ENCODE measurements around the gene TBL3.
A peak's percentile ranks its signal among the peaks of the same experiment; 100 is the strongest.

TBL3 gene

GRCh38 chr16:1965396-1966001 lies 6.4 kb upstream of the TBL3 start:
- no peak for DNase-seq

- no peak for DNase-seq
Observed at GRCh38 chr16:1966460-1966859, 5.4 kb upstream of the TBL3 start, which contains the start of gene RNF151. Gene RNF151 (plus strand): TSS chr16:1966856. CDS start chr16:1966882, 26 bp downstream.

- DNase-seq = no peak
Observed at GRCh38 chr16:1968146-1968953, 3.5 kb upstream of the TBL3 start.

- DNase-seq = no peak
Observed at GRCh38 chr16:1972490-1972877, 631 bp downstream of the TBL3 start.

GRCh38 chr16:1973461-1974156 lies 1.8 kb downstream of the TBL3 start:
- no peak for DNase-seq

- DNase-seq = no peak
Observed at GRCh38 chr16:1974157-1975070, 2.6 kb downstream of the TBL3 start.

- no peak for DNase-seq
Observed at GRCh38 chr16:1975432-1976215, 3.8 kb downstream of the TBL3 start.

GRCh38 chr16:1976216-1976520 lies 4.3 kb downstream of the TBL3 start:
- no peak for DNase-seq

GRCh38 chr16:1976951-1977874 lies 5.4 kb downstream of the TBL3 start:
- no peak for DNase-seq

GRCh38 chr16:1977875-1978268 lies 6.0 kb downstream of the TBL3 start:
- DNase-seq = no peak

GRCh38 chr16:1978476-1979120 lies 6.7 kb downstream of the TBL3 start:
- DNase-seq = no peak

GRCh38 chr16:1979271-1980029 lies 7.6 kb downstream of the TBL3 start:
- no peak for DNase-seq

- DNase-seq = no peak
Observed at GRCh38 chr16:1980030-1980769, 8.3 kb downstream of the TBL3 start.

- no peak for DNase-seq
Observed at GRCh38 chr16:1980770-1981087, 8.9 kb downstream of the TBL3 start.

GRCh38 chr16:1981398-1981836 lies 9.6 kb downstream of the TBL3 start, which contains the start of gene NOXO1:
Gene NOXO1 (minus strand): TSS chr16:1981469. CDS start chr16:1981179, 290 bp downstream.
- DNase-seq = no peak

- no peak for DNase-seq
Observed at GRCh38 chr16:1982013-1982433, 10.2 kb downstream of the TBL3 start.

- no peak for DNase-seq
Observed at GRCh38 chr16:1982991-1983543, 11.2 kb downstream of the TBL3 start.

GRCh38 chr16:1983544-1984346 lies 11.9 kb downstream of the TBL3 start, which contains the start of gene GFER:
Gene GFER (plus strand): TSS chr16:1984193. CDS start chr16:1984219, 26 bp downstream.
- peak; percentile 92 for DNase-seq

All from EL (cell line).